HEK293T (cell line): Measurements from ENCODE around the gene MMP11.

Source experiments
- FOXK2 ChIP-seq: fragments of 450-650 bp; IDR thresholded peaks from 2 replicates; pipeline ENCODE4 v1.6.1; 2016; ENCODE audit warnings: mild to moderate bottlenecking
- FOXM1 ChIP-seq: fragments of 450-650 bp; IDR thresholded peaks from 2 replicates; pipeline ENCODE4 v1.6.1; 2017; ENCODE audit warnings: mild to moderate bottlenecking, borderline replicate concordance
- HDGF ChIP-seq: fragments of 450-650 bp; IDR thresholded peaks from 2 replicates; pipeline ENCODE4 v1.6.1; 2017; ENCODE audit warnings: antibody characterized with exemption, borderline replicate concordance
- LEF1 ChIP-seq: fragments of 450-650 bp; IDR thresholded peaks from 2 replicates; pipeline ENCODE4 v1.6.1; 2017; ENCODE audit warnings: mild to moderate bottlenecking, borderline replicate concordance
- SP1 ChIP-seq: fragments of 450-650 bp; IDR thresholded peaks from 2 replicates; pipeline ENCODE4 v1.6.1; 2017
- SUZ12 ChIP-seq: fragments of 450-650 bp; IDR thresholded peaks from 2 replicates; pipeline ENCODE4 v1.6.1; 2016; ENCODE audit warnings: mild to moderate bottlenecking
- TF ChIP-seq, protein P1 (sequence below): fragments of 450-650 bp; IDR thresholded peaks from 2 replicates; pipeline ENCODE4 v1.6.1; 2016

DNA sequence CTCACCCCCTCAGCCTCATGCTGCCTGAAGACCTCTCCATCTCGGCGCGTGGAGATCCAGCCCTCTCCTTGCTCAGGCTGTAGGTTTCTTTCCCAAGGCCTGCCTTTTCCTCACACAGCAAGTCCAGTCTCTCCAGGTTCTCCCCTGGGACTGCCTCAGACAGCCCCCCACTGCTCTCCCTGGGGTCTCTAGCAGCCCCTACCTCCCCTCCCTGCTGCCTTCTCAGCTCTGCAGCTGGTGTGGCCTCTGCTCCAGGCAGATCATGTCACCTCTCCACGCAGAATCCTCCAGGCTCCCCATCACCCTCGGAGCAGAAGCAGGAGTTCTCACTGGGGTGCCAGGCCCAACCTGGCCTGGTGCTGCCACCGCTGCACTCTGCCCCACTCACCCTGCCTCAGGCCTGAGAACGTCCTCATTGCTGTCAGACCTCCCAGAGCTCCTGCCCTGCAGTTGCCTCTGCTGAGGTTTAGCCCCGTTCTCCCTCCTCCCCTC is 29.3 kb downstream of the MMP11 start:
- TF ChIP-seq SP1, result no peak
- no peak for TF ChIP-seq FOXK2
- no peak for TF ChIP-seq SUZ12
- TF ChIP-seq LEF1, result no peak
- TF ChIP-seq, protein P1, sequence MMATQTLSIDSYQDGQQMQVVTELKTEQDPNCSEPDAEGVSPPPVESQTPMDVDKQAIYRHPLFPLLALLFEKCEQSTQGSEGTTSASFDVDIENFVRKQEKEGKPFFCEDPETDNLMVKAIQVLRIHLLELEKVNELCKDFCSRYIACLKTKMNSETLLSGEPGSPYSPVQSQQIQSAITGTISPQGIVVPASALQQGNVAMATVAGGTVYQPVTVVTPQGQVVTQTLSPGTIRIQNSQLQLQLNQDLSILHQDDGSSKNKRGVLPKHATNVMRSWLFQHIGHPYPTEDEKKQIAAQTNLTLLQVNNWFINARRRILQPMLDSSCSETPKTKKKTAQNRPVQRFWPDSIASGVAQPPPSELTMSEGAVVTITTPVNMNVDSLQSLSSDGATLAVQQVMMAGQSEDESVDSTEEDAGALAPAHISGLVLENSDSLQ, result no peak
- TF ChIP-seq HDGF, result no peak
- TF ChIP-seq FOXM1, result no peak
